ENCODE measurements around the gene FGF22.

Gene FGF22

GRCh38 chr19:645912-646778, 6.5 kb downstream of the FGF22 start:
- H3K4me1 ChIP-seq = no peaks in the 10 kb centered on the region
- no peak overlapping the region for H3K4me3 ChIP-seq (ENCODE audit: low read depth, low read length)
- no peak overlapping the region for H3K27ac ChIP-seq
- no peak overlapping the region for H2AFZ ChIP-seq
- H3K9me3 ChIP-seq (ENCODE audit: control insufficient read depth, low read length) = no peaks in the 10 kb centered on the region
- no peak overlapping the region for H3K4me2 ChIP-seq (ENCODE audit: low read length)
- H3K27me3 ChIP-seq (ENCODE audit: control insufficient read depth, insufficient read depth, low read length) = no peaks in the 10 kb centered on the region
- H3K9ac ChIP-seq = no peak overlapping the region
- TF ChIP-seq CTCF (IDR thresholded peaks at IDR 0.05) = no peak
- no peaks in the 10 kb centered on the region for H3K36me3 ChIP-seq (ENCODE audit: control insufficient read depth, insufficient read depth, low read length)
- H3K79me2 ChIP-seq = no peaks in the 10 kb centered on the region

GRCh38 chr19:646779-647565, 7.3 kb downstream of the FGF22 start:
- Histone ChIP-seq H3K4me2 (ENCODE audit: low read length) (no peak overlapping the region), H3K36me3 (ENCODE audit: control insufficient read depth, insufficient read depth, low read length) (no peaks in the 10 kb centered on the region), H3K4me1 (no peaks in the 10 kb centered on the region), H3K9me3 (ENCODE audit: control insufficient read depth, low read length) (no peaks in the 10 kb centered on the region), H3K9ac (no peak overlapping the region), H3K79me2 (no peaks in the 10 kb centered on the region), H3K27ac (no peak overlapping the region), H3K4me3 (ENCODE audit: low read depth, low read length) (no peak overlapping the region), H3K27me3 (ENCODE audit: control insufficient read depth, insufficient read depth, low read length) (no peaks in the 10 kb centered on the region), H2AFZ (no peak overlapping the region)
- no peak for TF ChIP-seq CTCF (IDR thresholded peaks at IDR 0.05)

GRCh38 chr19:647566-648284, 8.0 kb downstream of the FGF22 start:
- no peak overlapping the region for H3K9ac ChIP-seq
- H3K4me1 ChIP-seq = no peaks in the 10 kb centered on the region
- no peak overlapping the region for H3K4me3 ChIP-seq (ENCODE audit: low read depth, low read length)
- TF ChIP-seq CTCF (IDR thresholded peaks at IDR 0.05) = no peak
- no peaks in the 10 kb centered on the region for H3K27me3 ChIP-seq (ENCODE audit: control insufficient read depth, insufficient read depth, low read length)
- no peaks in the 10 kb centered on the region for H3K9me3 ChIP-seq (ENCODE audit: control insufficient read depth, low read length)
- H2AFZ ChIP-seq = no peak overlapping the region
- peaks cover 5% of the 10 kb centered on the region for H3K79me2 ChIP-seq
- H3K36me3 ChIP-seq (ENCODE audit: control insufficient read depth, insufficient read depth, low read length) = no peaks in the 10 kb centered on the region
- H3K4me2 ChIP-seq (ENCODE audit: low read length) = no peak overlapping the region
- no peak overlapping the region for H3K27ac ChIP-seq

DNA sequence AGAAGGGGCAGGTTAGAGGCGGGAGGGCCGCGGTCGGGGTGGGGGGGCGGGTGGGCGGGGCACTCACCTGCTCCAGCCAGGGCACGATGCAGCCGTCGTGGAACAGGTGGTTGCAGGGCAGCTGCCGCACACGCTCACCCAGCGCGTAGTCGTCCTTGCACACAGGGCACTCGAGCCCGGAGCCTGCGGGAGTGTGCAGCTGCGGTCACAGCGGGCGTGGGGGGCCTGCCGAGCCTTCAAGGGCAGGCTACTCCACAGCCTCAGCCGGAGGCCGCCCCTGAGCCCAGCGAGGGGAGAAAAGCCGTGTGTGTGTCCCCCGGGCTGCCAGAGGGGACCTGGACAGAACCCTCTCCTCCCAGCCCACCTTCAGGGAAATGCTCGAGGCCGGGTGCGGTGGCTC, 8.6 kb downstream of the FGF22 start:
- no peak overlapping the region for H3K9ac ChIP-seq
- H3K4me1 ChIP-seq = no peaks in the 10 kb centered on the region
- no peak overlapping the region for H2AFZ ChIP-seq
- no peaks in the 10 kb centered on the region for H3K36me3 ChIP-seq (ENCODE audit: control insufficient read depth, insufficient read depth, low read length)
- no peaks in the 10 kb centered on the region for H3K9me3 ChIP-seq (ENCODE audit: control insufficient read depth, low read length)
- H3K27me3 ChIP-seq (ENCODE audit: control insufficient read depth, insufficient read depth, low read length) = no peaks in the 10 kb centered on the region
- no peak overlapping the region for H3K4me3 ChIP-seq (ENCODE audit: low read depth, low read length)
- peaks cover 10% of the 10 kb centered on the region for H3K79me2 ChIP-seq
- TF ChIP-seq CTCF (IDR thresholded peaks at IDR 0.05) = no peak
- no peak overlapping the region for H3K4me2 ChIP-seq (ENCODE audit: low read length)
- H3K27ac ChIP-seq = no peak overlapping the region

Data from parathyroid adenoma (tissue), 2 donors.